GM12865 (cell line): ENCODE data around the gene PTPN2.

Experiments used
- DNase-seq: peaks from one replicate; pipeline ENCODE4 v3.0.0; 2010; ENCODE audit warnings: low read depth
- H3K4me3 ChIP-seq: 2 replicates; pipeline ENCODE4 v1.5.1; 2011; ENCODE audit warnings: mild to moderate bottlenecking, low read depth, low read length, control low read depth
- TF ChIP-seq, protein P1 (sequence below): IDR thresholded peaks from 2 replicates; pipeline ENCODE4 v1.5.1; 2011; ENCODE audit warnings: low read length, control low read depth, low read depth, inconsistent platforms; ENCODE audit not compliant: insufficient read depth; ENCODE audit errors: missing control alignments

The PTPN2 gene

DNA sequence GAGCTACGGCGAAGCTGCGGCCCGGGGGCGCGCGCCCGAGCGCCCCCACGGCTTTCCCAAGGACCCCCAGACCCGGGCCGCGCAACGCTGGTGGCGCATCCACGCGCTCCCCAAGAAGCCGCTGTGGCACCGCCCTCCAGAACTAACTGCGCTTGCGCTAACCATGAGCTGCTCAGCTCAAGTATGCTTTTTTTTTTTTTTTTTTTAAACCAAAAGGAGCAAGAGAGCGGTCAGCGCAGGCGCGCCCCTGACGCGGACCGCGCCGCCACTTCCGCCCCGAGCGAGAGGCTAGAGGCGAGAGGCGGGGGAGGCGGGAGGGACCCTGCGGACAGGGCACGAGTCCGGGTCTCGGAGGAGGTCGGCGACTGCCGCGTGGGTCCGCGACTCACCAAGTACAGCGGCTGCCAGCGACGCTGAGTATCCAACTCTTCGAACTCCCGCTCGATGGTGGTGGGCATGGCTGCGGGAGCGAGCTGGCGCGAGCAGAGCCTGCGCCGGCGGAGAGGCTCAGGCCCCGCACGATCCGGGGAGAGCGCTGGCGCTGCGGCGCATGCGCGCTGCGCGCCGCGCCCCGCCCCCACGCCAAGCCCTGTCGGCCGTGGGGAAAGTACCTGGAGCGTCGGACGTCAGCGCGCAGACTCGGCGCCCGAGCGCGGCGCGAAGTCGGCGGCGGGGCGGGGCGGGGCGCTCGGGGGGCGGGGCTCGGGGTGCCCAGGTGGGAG is at the start of gene PTPN2:
TSS of gene PTPN2 (minus strand) at position 554 of the 722 bp plus-strand sequence. CDS start at position 458, 96 bp downstream.
- TF ChIP-seq, protein P1, sequence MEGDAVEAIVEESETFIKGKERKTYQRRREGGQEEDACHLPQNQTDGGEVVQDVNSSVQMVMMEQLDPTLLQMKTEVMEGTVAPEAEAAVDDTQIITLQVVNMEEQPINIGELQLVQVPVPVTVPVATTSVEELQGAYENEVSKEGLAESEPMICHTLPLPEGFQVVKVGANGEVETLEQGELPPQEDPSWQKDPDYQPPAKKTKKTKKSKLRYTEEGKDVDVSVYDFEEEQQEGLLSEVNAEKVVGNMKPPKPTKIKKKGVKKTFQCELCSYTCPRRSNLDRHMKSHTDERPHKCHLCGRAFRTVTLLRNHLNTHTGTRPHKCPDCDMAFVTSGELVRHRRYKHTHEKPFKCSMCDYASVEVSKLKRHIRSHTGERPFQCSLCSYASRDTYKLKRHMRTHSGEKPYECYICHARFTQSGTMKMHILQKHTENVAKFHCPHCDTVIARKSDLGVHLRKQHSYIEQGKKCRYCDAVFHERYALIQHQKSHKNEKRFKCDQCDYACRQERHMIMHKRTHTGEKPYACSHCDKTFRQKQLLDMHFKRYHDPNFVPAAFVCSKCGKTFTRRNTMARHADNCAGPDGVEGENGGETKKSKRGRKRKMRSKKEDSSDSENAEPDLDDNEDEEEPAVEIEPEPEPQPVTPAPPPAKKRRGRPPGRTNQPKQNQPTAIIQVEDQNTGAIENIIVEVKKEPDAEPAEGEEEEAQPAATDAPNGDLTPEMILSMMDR: no peak
- DNase-seq: peak; percentile 97
- peak within 1 kb of the TSS; percentile 89 for H3K4me3 ChIP-seq

DNA sequence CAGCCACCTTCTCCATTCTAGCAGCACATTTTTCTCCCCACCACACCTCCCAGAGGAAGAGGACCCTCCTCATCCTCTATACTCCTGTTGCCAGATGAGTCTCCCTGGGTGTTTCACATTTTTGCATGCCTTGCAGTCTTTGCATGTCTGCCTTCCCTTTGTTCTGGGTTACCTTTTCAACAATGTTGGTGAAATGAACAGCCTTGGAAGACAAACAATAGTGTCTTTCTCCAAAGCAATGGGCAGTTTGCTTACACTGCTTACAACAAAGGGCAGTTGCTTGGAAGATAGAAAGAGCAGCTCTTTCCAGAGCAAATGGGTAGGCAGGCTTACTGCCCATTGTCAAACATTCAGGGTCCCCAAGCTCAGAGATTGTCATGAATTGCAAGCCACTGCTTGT is 49.3 kb upstream of the PTPN2 start:
- TF ChIP-seq, protein P1: no peak
- no peak overlapping the region for H3K4me3 ChIP-seq
- no peak for DNase-seq

DNA sequence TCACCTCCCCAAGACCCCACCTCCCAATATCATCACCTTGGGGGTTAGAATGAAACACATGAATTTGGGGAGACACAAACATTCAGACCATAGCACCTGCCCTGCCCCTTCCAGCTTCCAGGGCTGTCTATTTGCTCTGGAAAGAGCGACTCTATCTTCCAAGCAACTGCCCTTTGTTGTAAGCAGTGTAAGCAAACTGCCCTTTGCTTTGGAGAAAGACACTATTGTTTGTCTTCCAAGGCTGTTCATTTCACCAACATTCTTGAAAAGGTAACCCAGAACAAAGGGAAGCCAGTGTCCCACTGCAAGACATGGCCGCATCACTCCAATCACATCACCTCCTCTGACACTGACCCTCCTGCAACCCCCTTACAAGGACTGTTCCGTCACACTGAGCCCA is 46.9 kb upstream of the PTPN2 start:
- DNase-seq: no peak
- H3K4me3 ChIP-seq: no peak overlapping the region
- TF ChIP-seq, protein P1: no peak

DNA sequence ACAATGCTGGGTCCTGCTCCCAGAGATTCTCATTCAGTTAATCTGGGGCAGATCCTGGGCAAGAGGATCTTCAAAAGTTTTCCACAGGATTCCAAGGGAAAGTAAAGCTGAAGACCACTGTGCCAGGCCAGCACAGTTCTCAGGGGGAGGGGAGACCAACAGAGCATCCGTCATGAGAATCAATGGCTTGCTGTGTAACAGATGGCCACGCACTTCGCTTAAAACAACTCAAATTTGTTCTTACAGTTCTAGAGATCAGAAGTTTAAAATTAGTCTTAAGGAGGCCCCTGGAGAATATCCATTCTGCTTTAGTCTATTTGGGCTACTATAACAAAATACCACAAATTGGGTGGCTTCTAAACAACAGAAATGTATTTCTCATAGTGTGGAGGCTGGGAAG is 46.3 kb upstream of the PTPN2 start:
- TF ChIP-seq, protein P1: no peak
- no peak overlapping the region for H3K4me3 ChIP-seq
- DNase-seq: no peak

DNA sequence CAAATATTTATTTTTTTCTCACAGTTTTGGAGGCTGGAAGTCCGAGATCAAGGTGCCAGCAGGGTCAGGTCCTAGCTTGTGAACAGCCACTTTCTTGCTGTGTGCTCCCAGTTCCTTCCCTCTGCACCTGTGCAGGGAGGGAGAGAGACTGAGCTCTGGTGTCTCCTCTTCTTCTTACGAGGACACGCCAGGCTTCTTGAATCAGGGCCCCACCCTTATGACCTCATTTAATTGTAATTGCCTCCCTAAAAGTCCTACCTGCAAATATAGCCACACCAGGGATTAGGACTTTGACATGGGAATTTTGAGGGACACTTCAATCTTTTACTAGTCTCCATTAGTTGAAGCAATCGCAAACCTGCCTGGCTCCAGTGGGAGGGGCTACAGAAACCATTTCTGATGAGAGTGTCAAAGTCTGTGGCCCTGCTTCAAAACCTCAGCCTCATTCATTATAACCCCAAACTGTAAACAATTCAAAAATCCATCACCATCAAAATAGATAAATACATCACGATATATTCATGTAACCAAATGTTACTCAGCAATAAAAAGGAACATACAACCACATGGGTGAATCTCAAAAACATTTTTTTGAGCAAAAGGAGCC is 45.5 kb upstream of the PTPN2 start:
- no peak for DNase-seq
- H3K4me3 ChIP-seq: no peak overlapping the region
- TF ChIP-seq, protein P1: no peak

DNA sequence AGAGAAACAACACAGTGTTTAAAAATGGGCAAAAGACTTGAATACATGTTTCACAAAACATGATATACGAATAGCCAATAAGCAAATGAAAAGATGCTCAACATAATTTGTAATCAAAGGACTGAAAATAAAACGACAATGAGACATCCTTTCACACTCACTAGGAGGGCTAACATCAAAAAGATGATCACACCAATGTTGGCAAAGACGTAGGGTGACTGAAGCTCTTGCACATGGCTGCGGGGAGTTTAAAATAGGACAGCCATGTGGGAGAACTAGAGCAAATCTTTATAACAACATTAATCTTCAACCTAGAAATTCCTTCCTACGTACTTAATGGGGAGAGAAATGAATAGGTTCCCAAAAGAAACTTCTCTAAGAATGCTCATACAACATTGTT is 44.6 kb upstream of the PTPN2 start:
- TF ChIP-seq, protein P1: no peak
- DNase-seq: no peak
- H3K4me3 ChIP-seq: no peak overlapping the region
